Gastrocnemius medialis (tissue), 4 donors: ENCODE results near the gene MELTF.
"Not testable (repeated sequence)": the region's sequence is repeated elsewhere in the genome, so short reads cannot be mapped to it uniquely, and the experiment has no call there.

Experiments
- POLR2A ChIP-seq, 2 donors: fragments of 450-650 bp; IDR thresholded peaks; one replicate each; pipeline ENCODE4 v1.6.1; 2017; ENCODE audit warnings: antibody characterized with exemption in 2 of 2, mild to moderate bottlenecking in 2 of 2, moderate library complexity in 2 of 2
- TF ChIP-seq, protein P1 (sequence below), 5 experiments: fragments of 450-650 bp in 3 of 5; fragments of 200-600 bp in 2 of 5; sonication (generic) in 2 of 5; IDR thresholded peaks in 4 of 5; conservative IDR thresholded peaks in 1 of 5; 1 replicate in 4 of 5; 2 replicates in 1 of 5; pipeline ENCODE4 v1.5.1; 2016 to 2019; ENCODE audit warnings: antibody characterized with exemption in 5 of 5, mild to moderate bottlenecking in 3 of 5, moderate library complexity in 3 of 5

- TF ChIP-seq, protein P1, sequence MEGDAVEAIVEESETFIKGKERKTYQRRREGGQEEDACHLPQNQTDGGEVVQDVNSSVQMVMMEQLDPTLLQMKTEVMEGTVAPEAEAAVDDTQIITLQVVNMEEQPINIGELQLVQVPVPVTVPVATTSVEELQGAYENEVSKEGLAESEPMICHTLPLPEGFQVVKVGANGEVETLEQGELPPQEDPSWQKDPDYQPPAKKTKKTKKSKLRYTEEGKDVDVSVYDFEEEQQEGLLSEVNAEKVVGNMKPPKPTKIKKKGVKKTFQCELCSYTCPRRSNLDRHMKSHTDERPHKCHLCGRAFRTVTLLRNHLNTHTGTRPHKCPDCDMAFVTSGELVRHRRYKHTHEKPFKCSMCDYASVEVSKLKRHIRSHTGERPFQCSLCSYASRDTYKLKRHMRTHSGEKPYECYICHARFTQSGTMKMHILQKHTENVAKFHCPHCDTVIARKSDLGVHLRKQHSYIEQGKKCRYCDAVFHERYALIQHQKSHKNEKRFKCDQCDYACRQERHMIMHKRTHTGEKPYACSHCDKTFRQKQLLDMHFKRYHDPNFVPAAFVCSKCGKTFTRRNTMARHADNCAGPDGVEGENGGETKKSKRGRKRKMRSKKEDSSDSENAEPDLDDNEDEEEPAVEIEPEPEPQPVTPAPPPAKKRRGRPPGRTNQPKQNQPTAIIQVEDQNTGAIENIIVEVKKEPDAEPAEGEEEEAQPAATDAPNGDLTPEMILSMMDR (IDR thresholded peaks at IDR 0.05 in 4 of 5, conservative IDR thresholded peaks at IDR 0.05 in 1 of 5) = not testable (repeated sequence)
- TF ChIP-seq POLR2A (IDR thresholded peaks at IDR 0.05) = not testable (repeated sequence)
Observed at GRCh38 chr3:197033764-197034163, 4.1 kb upstream of the MELTF start.
